Esophagus muscularis mucosa (tissue), 4 donors: ENCODE results near the gene NR2F1-AS1. TPM values are rescaled to one million over a fixed set of nuclear protein-coding genes. Genes with fewer than 3 reads are reported as not detected.

ENCODE experiments used
- DNase-seq: peaks from one replicate; pipeline ENCODE4 v3.0.0-alpha.2; 2017; ENCODE audit errors: extremely low spot score
- H3K27ac ChIP-seq, 4 donors: fragments of 200-600 bp; sonication (generic); replicated peaks in 1 of 4; 1 replicate in 3 of 4; 2 replicates in 1 of 4; pipeline ENCODE4 v1.5.1; 2016 to 2019; ENCODE audit warnings: mild to moderate bottlenecking in 1 of 4
- H3K27me3 ChIP-seq, 4 donors: fragments of 200-600 bp; sonication (generic); one replicate each; pipeline versions ENCODE4 v1.5.1 to v1.6.0; 2016 to 2019
- H3K36me3 ChIP-seq, 4 donors: fragments of 200-600 bp; sonication (generic); one replicate each; pipeline ENCODE4 v1.5.1; 2016 to 2019
- H3K4me1 ChIP-seq, 4 donors: fragments of 200-600 bp; sonication (generic); one replicate each; pipeline ENCODE4 v1.5.1; 2016 to 2019
- H3K4me3 ChIP-seq, 4 donors: fragments of 200-600 bp; sonication (generic); 1 replicate in 2 of 4; 2 replicates in 2 of 4; pipeline ENCODE4 v1.5.1; 2016 to 2019; ENCODE audit warnings: mild to moderate bottlenecking in 4 of 4, moderate library complexity in 1 of 4
- H3K9me3 ChIP-seq, 4 donors: fragments of 200-600 bp; sonication (generic); 1 replicate in 3 of 4; 2 replicates in 1 of 4; pipeline ENCODE4 v1.5.1; 2016 to 2019
- EP300 ChIP-seq: sonication (generic); formaldehyde crosslinking; IDR thresholded peaks from one replicate; pipeline ENCODE4 v1.6.1; 2017; ENCODE audit warnings: antibody characterized with exemption
- POLR2A ChIP-seq: fragments of 450-650 bp; IDR thresholded peaks from one replicate; pipeline ENCODE4 v1.6.1; 2017; ENCODE audit warnings: antibody characterized with exemption, moderate library complexity, mild to moderate bottlenecking, low read depth
- POLR2AphosphoS5 ChIP-seq, 2 donors: sonication (generic); formaldehyde crosslinking; IDR thresholded peaks; one replicate each; pipeline ENCODE4 v1.6.1; 2017; ENCODE audit warnings: antibody characterized with exemption in 2 of 2
- WGBS: methylation state at CpG from one replicate; pipeline ENCODE4 v1.1.5; 2018; 5-methylcytosine and 5-hydroxymethylcytosine counted together
- intact Hi-C: fragments of 100-400 bp; cut with DNase I; formaldehyde crosslinking; loops from one replicate; pipeline ENCODE4 v1.15.1; 2023
- total RNA-seq, 4 donors: library from RNA; depleted of rRNA; stranded (reverse); fragments of >200 nt; gene quantifications; one replicate each; pipeline versions ENCODE4 v1.1.0 to v1.2.1, GENCODE V29; 2016
- TF ChIP-seq, protein P1 (sequence below), 3 experiments: fragments of 200-600 bp in 2 of 3; fragments of 450-650 bp in 1 of 3; sonication (generic) in 2 of 3; IDR thresholded peaks; one replicate each; pipeline ENCODE4 v1.5.1; 2017 to 2019; ENCODE audit warnings: antibody characterized with exemption in 3 of 3, mild to moderate bottlenecking in 2 of 3, moderate library complexity in 1 of 3

Gene NR2F1-AS1
- total RNA-seq, 4 donors from 2014 or later: 8.6 to 22.8 (median 9.5) TPM

DNA sequence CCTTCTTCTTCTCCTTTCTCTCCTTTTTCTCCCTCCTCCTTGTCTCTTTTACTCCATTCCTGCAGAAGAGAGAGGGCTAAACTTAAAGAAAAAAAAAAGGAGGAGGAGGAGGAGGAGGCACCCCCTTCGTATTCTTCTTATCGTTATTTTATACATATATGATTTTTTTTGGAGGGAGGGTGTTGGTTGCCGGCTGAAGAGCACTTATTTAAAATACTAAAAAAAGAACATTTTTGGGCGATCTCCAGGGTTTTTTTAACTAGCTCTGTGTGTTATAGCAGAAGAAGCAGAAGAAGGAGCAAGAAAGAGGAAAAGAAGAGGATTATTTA, 2.4 kb upstream of the NR2F1-AS1 start:
- intact Hi-C loops: loop anchor here (2.0 to 10.0 kb wide), 3 partner anchors 37 to 331 kb away; no protein-coding TSS in a partner anchor
- Histone ChIP-seq H3K9me3 (no peaks in the 10 kb centered on the region), H3K36me3 (peaks cover 0 to 5% (median 0%) of the 10 kb centered on the region in 4 donors), H3K27me3 (peaks cover 0 to 34% (median 7%) of the 10 kb centered on the region in 4 donors), H3K4me1 (peaks cover 47 to 75% (median 57%) of the 10 kb centered on the region in 4 donors), H3K4me3 (peak overlapping the region; percentile 71 to 87 (median 76)), H3K27ac (peak overlapping the region; percentile 77 to 95 (median 91))
- WGBS: 2% methylated on average over 4 of the region's 4 CpGs
- no peak for DNase-seq
- TF ChIP-seq, protein P1, sequence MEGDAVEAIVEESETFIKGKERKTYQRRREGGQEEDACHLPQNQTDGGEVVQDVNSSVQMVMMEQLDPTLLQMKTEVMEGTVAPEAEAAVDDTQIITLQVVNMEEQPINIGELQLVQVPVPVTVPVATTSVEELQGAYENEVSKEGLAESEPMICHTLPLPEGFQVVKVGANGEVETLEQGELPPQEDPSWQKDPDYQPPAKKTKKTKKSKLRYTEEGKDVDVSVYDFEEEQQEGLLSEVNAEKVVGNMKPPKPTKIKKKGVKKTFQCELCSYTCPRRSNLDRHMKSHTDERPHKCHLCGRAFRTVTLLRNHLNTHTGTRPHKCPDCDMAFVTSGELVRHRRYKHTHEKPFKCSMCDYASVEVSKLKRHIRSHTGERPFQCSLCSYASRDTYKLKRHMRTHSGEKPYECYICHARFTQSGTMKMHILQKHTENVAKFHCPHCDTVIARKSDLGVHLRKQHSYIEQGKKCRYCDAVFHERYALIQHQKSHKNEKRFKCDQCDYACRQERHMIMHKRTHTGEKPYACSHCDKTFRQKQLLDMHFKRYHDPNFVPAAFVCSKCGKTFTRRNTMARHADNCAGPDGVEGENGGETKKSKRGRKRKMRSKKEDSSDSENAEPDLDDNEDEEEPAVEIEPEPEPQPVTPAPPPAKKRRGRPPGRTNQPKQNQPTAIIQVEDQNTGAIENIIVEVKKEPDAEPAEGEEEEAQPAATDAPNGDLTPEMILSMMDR (IDR thresholded peaks at IDR 0.05): peak in 1 of 3 experiments; percentile 2
- TF ChIP-seq POLR2AphosphoS5 (IDR thresholded peaks at IDR 0.05) (no peak), EP300 (no peak), POLR2A (no peak)

DNA sequence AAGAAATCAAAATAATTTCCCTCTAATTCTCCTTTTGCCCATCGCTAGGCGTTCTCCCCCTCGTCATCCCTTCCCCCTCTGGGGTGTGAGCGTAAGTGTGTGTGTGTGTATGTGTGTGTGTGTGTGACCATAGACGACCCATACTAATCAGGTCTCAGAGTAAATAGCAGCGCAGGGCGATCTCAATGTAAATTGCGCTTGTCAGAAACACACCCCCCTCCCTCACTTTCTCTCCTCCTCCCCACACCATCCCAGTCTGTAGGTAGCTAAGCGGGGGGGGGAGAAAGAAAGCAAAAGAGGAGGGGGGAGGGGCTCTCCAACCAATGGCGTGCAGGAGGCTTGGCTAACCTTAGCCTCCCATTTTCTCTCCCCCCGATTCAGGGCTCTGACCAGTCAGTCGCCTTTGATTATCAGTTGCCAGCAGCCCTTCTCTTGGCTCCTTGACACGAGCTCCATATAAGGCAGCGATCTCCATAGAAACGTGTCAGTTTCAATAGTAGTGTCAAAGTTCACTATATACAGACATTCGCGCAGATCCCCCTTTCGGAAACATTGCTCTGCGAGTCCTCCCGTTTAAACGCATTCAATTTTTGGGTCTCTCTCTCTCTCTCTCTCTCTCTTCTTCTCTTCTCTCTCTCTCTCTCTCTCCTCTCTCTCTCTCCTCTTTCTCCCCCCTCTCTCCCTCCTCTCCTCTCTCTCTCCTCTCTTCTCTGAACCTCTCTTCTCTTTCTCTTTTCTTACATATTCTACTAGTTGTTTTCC, 1.8 kb upstream of the NR2F1-AS1 start, which contains the start of gene NR2F1:
NR2F1 (plus strand) TSS at position 546 of the 762 bp plus-strand sequence. CDS start 1,802 bp downstream, outside the sequence.
- peak; percentile 96 for DNase-seq
- H3K4me3 ChIP-seq: peak within 1 kb of the TSS; percentile 71 to 87 (median 76)
- intact Hi-C loops: loop anchor here (2.0 to 10.0 kb wide), 3 partner anchors 38 to 332 kb away; no protein-coding TSS in a partner anchor
- H3K36me3 ChIP-seq: peaks cover 0 to 2% (median 0%) of the 10 kb centered on the region in 4 donors
- no peaks in the 10 kb centered on the region for H3K9me3 ChIP-seq
- TF ChIP-seq, protein P1 (IDR thresholded peaks at IDR 0.05): peak; percentile 47 to 100 (median 89)
- TF ChIP-seq POLR2AphosphoS5 (IDR thresholded peaks at IDR 0.05) (peak; percentile 29 to 73), POLR2A (no peak), EP300 (no peak)
- H3K27ac ChIP-seq: peak within 1 kb of the TSS; percentile 77 to 95 (median 91)
- WGBS: 2% methylated on average over 21 of the region's 21 CpGs
- H3K4me1 ChIP-seq: peaks cover 47 to 75% (median 59%) of the 10 kb centered on the region in 4 donors
- H3K27me3 ChIP-seq: peaks cover 0 to 35% (median 7%) of the 10 kb centered on the region in 4 donors

DNA sequence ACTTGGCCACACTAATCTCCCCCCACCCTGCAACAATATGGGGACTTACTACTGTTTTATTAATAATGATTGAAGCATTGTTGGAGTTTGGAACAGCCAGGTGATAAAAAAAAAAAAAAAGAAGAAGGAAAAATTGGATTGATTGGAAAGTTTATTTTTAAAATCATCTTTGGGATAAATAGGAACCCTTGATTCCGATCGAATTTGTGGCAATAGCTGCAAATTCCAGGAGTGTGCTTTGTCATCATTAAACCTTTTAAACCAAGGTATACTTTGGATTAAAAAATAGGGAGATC, 1.1 kb upstream of the NR2F1-AS1 start:
- no peaks in the 10 kb centered on the region for H3K9me3 ChIP-seq
- H3K36me3 ChIP-seq: no peaks in the 10 kb centered on the region
- intact Hi-C loops: loop anchor here (2.0 to 10.0 kb wide), 3 partner anchors 39 to 333 kb away; no protein-coding TSS in a partner anchor
- TF ChIP-seq, protein P1 (IDR thresholded peaks at IDR 0.05): no peak
- TF ChIP-seq POLR2A (no peak), EP300 (no peak), POLR2AphosphoS5 (IDR thresholded peaks at IDR 0.05) (no peak)
- H3K27me3 ChIP-seq: peaks cover 0 to 30% (median 7%) of the 10 kb centered on the region in 4 donors
- peak overlapping the region; percentile 77 to 95 (median 91) for H3K27ac ChIP-seq
- 0% methylated on average over 2 of the region's 2 CpGs for WGBS
- peak overlapping the region; percentile 71 to 87 (median 76) for H3K4me3 ChIP-seq
- no peak for DNase-seq
- peaks cover 47 to 72% (median 58%) of the 10 kb centered on the region in 4 donors for H3K4me1 ChIP-seq

DNA sequence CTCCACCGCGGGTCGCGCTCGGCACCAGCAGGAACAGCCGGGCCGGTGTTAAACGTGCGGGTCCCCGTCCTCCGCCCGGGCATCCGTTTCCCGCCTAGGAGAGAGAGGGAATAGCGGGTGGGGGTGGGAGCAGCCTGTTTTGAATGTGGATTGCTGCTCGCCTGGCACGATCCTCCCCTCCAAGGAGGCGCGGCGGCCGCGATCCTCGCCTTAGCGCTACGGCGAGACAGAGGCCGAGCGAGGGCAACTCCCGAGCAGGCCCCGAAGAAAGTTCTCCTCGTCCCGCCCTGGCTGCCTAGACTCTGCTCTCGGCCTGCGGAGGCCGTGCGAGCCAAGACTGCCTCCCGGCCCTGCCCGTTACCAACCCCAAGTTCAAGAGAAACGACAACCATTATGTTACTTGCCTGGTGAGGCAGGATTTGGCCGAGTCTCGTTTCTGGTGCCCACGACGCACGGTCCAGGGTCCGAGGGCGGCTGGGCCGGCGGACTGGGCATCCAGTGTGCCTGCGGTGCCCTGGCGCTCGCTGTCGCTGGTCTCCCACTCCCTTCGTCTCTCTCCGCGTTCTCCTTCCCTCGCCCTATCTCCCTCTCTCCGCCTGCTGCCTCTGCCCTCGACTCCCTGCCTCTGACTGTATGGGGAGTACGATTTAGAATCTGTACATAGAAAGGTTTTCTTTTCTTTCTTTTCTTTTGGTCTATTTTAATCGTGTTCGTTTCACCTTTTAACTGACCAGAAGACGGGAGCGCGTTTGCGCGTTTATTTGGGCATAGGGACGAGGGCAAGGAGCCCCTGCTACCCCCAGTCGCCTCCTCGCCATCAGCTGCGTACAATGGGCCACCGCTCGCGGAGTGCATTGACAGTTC, 724 bp downstream of the NR2F1-AS1 start:
- no peaks in the 10 kb centered on the region for H3K9me3 ChIP-seq
- peaks cover 38 to 65% (median 51%) of the 10 kb centered on the region in 4 donors for H3K4me1 ChIP-seq
- peaks cover 4 to 23% (median 7%) of the 10 kb centered on the region in 4 donors for H3K27me3 ChIP-seq
- peak overlapping the region; percentile 71 to 87 (median 76) for H3K4me3 ChIP-seq
- intact Hi-C loops: loop anchor here (5.0 to 10.0 kb wide), 2 partner anchors 217 to 335 kb away; no protein-coding TSS in a partner anchor
- DNase-seq: no peak
- TF ChIP-seq, protein P1 (IDR thresholded peaks at IDR 0.05): no peak
- peak overlapping the region; percentile 77 to 95 (median 91) for H3K27ac ChIP-seq
- no peaks in the 10 kb centered on the region for H3K36me3 ChIP-seq
- WGBS: 5% methylated on average over 29 of the region's 73 CpGs
